GM12864 (cell line): Measurements from ENCODE around the gene CFHR4.
"Not testable (repeated sequence)": the region's sequence is repeated elsewhere in the genome, so short reads cannot be mapped to it uniquely, and the experiment has no call there.

Experiments used
- DNase-seq: peaks from one replicate; pipeline ENCODE4 v3.0.0-alpha.2; 2011; ENCODE audit warnings: low read depth
- H3K4me3 ChIP-seq: 2 replicates; pipeline ENCODE4 v1.5.1; 2011; ENCODE audit warnings: mild to moderate bottlenecking, low read depth, low read length, control low read depth
- TF ChIP-seq, protein P1 (sequence below): IDR thresholded peaks from 2 replicates; pipeline ENCODE4 v1.5.1; 2011; ENCODE audit warnings: low read depth, mild to moderate bottlenecking, moderate library complexity, low read length, control low read depth, inconsistent platforms; ENCODE audit errors: missing control alignments

The CFHR4 gene

DNA sequence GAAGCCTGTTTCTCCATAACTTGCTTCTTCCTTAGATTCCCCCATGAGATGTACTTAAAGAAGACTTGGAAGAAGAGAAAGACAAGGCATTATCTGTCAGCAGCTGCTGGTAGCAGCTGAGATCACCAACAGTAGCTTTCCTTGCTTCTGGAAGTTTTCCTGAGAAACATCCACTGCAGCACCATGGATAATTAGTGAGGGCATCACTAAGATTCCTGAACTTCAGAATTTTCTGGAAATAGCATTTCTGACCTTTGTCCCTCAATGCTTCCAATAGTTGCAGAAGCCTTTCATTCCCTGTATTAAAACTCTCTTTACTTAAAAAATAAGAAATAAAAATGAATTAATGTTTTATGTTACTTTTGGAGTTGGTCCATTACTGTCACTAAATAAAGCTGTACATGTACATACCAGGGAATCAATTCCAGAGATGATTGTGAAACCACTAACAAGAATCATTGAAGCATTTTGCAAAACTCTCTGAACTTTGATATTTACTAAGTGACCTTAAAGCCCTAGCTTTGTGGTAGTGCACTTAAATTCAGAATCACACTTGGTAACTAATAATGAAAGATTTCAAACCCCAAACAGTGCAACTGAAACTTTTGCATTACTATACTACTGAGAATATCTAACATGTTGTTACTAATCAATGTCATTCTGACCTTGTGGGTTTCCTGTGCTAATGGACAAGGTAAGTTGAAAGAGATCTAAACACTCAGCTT is at the start of gene CFHR4:
Gene CFHR4, plus strand, starts transcription at position 538 of the 725 bp plus-strand sequence. Its CDS starts 99 bp downstream, at position 637.
- no peak within 1 kb of the TSS for H3K4me3 ChIP-seq
- TF ChIP-seq, protein P1, sequence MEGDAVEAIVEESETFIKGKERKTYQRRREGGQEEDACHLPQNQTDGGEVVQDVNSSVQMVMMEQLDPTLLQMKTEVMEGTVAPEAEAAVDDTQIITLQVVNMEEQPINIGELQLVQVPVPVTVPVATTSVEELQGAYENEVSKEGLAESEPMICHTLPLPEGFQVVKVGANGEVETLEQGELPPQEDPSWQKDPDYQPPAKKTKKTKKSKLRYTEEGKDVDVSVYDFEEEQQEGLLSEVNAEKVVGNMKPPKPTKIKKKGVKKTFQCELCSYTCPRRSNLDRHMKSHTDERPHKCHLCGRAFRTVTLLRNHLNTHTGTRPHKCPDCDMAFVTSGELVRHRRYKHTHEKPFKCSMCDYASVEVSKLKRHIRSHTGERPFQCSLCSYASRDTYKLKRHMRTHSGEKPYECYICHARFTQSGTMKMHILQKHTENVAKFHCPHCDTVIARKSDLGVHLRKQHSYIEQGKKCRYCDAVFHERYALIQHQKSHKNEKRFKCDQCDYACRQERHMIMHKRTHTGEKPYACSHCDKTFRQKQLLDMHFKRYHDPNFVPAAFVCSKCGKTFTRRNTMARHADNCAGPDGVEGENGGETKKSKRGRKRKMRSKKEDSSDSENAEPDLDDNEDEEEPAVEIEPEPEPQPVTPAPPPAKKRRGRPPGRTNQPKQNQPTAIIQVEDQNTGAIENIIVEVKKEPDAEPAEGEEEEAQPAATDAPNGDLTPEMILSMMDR = no peak
- DNase-seq = no peak

DNA sequence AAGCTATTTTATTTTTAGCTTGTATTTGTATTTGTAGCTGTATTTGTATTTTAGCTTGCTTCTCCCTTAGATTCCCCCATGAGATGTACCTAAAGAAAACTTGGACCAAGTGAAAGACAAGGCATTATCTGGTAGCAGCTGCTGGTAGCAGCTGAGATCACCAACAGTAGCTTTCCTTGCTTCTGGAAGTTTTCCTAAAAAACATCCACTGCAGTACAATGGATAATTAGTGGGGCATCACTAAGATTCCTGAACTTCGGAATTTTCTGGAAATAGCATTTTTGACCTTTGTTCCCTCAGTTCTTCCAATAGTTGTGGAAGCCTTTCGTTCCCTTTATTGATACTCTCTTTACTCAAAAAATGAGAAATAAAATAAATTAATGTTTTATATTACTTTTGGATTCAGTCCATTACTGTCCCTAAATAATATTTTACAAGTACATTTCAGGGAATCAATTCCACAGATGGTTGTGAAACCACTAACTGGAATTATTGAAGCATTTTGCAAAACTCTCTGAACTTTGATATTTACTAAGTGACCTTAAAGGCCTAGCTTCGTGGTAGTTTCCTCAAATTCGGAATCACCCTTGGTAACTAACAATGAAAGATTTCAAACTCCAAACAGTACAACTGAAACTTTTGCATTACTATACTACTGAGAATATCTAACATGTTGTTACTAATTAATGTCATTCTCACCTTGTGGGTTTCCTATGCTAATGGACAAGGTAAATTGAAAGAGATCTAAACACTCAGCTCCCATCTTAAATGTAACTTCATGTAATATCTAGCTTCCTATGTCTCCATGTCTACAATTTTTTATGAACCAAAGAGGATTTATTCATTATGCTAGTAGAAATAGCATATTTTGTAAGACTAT is 38.0 kb upstream of the CFHR4 start:
- not testable (repeated sequence) for DNase-seq, H3K4me3 ChIP-seq

DNA sequence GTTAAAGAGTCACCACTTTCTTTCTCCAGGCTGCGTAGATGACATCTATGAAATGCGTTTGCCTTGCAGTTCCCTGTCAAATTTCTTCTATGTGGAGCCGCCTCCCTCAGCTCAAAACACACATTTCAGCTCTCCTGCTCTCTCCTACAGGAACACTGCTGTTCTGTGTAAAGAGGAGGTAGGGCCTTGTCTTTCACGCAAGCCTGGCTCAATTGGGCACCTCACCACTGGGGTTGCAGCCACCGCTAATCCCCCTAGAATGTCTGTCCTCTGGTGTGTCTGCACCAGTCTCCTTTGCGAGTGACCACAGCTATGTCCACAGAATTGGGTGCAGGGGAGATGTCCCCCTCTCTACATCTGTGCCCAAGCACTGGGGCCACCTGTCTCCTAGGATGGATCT is 31.8 kb upstream of the CFHR4 start:
- TF ChIP-seq, protein P1 = no peak
- no peak for DNase-seq
- H3K4me3 ChIP-seq = no peak overlapping the region

DNA sequence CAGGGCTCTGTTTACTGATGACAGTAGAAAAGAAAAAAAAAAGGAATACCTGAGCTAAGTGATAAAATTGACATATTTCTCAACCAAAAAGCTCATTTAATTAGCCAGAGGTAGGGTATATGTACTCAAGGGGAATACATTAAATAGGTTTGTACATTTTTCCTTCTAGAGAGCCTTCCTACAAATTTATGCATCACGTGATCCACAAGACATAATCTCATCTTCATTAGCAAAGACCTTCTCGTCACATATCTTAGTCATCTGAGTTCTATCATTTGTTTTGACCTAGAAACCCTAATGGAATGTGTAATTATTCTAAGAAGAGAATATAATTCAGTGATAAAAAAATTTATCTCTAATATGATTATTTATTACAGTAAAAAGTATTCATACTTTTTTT is 30.7 kb upstream of the CFHR4 start:
- TF ChIP-seq, protein P1 = no peak
- no peak overlapping the region for H3K4me3 ChIP-seq
- no peak for DNase-seq

DNA sequence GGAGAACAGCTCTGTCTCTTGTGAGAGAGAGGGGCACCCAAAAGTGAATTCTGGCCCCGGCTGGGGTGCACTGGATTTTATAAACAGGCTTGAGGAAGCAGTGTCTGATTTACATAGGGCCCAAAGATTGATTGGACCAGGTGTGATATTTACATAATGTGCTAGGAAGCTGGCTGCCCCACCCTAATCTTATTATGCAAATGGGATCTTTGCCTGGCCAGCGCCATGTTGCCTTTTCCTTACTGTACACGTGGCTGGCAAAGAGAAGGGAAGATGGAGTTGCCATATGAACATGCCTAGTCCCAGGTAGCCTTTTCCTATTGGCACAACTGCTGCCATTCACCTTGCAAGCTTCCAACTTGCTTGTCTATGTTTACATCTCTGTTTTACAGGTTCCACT is 29.0 kb upstream of the CFHR4 start:
- TF ChIP-seq, protein P1 = no peak
- no peak overlapping the region for H3K4me3 ChIP-seq
- no peak for DNase-seq

DNA sequence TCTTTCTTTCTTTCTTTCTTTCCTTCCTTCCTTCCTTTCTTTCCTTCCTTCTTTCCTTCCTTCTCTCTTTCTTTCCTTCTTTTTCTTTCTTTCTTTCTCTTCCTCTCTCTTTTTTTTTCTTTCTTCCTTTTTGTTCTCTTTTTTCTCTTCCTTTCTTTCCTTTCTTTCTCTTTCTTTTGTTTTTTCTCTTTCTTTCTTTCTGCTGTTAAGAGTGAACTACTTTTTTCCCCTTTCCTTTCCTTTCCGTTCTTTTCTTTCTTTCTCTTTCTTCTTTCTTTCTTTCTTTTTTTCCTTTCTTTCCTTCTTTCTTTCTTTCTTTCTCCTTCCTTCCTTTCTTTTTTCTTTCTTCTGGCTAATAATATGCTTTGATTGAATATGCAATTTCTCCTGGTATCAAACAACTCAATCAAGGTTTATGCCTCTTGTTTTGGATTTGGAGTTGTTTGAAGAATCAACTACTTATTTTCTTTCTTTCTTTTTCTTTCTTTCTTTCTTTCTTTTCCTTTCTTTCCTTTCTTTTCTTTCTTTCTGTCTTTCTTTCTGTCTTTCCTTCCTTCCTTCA is 27.4 kb upstream of the CFHR4 start:
- no peak overlapping the region for H3K4me3 ChIP-seq
- TF ChIP-seq, protein P1 = no peak
- no peak for DNase-seq

DNA sequence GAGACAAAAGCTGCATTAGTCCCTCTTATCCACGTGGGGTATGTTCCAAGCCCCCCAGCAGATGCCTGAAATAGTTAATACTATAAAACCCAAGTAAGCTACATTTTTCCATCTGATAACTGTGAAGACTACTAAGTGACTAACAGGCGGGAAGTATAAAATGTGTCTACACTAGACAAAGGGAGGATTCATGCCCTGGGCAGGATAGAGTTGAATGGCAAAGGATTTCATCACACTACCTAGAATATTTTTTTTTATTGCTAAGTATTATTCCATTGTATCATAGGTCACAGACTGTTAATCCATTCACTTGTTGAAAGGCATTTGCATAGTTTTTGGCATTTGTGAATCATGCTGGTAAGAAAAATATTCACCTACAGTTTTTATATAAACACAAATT is 26.4 kb upstream of the CFHR4 start:
- no peak for DNase-seq
- no peak overlapping the region for H3K4me3 ChIP-seq
- TF ChIP-seq, protein P1 = no peak
